ENCODE measurements around the gene NFKB1.
"Not testable (repeated sequence)": the region's sequence is repeated elsewhere in the genome, so short reads cannot be mapped to it uniquely, and the experiment has no call there.

NFKB1 gene

GRCh38 chr4:102566426-102566825 is 65.3 kb downstream of the NFKB1 start:
- peaks cover 0 to 1% of the 10 kb centered on the region in 2 experiments for H3K4me1 ChIP-seq (ENCODE audit: control insufficient read depth in 1 of 2, insufficient read depth in 2 of 2, low read length in 2 of 2)
- H4K12ac ChIP-seq (ENCODE audit: low read depth, low read length): no peak overlapping the region
- no peak overlapping the region for H2BK120ac ChIP-seq (ENCODE audit: insufficient read depth, low read length, poor library complexity)
- no peaks in the 10 kb centered on the region for H3K79me1 ChIP-seq (ENCODE audit: low read length)
- no peak overlapping the region for H2AK5ac ChIP-seq (ENCODE audit: low read length)
- H4K8ac ChIP-seq (ENCODE audit: low read depth, low read length): no peak overlapping the region
- no peak overlapping the region for H2BK12ac ChIP-seq (ENCODE audit: low read length)
- H3K18ac ChIP-seq (ENCODE audit: low read length): no peak overlapping the region
- no peak overlapping the region for H3K4me3 ChIP-seq (ENCODE audit: low read depth, low read length)
- H3K9ac ChIP-seq (ENCODE audit: low read length): no peak overlapping the region
- H2BK5ac ChIP-seq (ENCODE audit: low read depth, low read length, poor library complexity): no peak overlapping the region
- H3K36me3 ChIP-seq (ENCODE audit: control insufficient read depth in 1 of 2, insufficient read depth in 2 of 2, low read length in 2 of 2): peaks cover 0 to 1% of the 10 kb centered on the region in 2 experiments
- H3K79me2 ChIP-seq (ENCODE audit: control insufficient read depth, insufficient read depth, low read length, poor library complexity): no peaks in the 10 kb centered on the region
- H3K27ac ChIP-seq (ENCODE audit: low read depth, low read length): no peak overlapping the region
- H3K27me3 ChIP-seq (ENCODE audit: insufficient read depth, low read length): no peaks in the 10 kb centered on the region
- H4K91ac ChIP-seq (ENCODE audit: low read depth, low read length): no peak overlapping the region
- DNase-seq: no peak
- H3K9me3 ChIP-seq (ENCODE audit: insufficient read depth, low read depth, low read length): no peaks in the 10 kb centered on the region
- H2AFZ ChIP-seq (ENCODE audit: insufficient read depth, low read length, poor library complexity): no peak overlapping the region
- no peak overlapping the region for H3K4me2 ChIP-seq (ENCODE audit: low read length)
- H3K4ac ChIP-seq (ENCODE audit: low read depth, low read length): no peak overlapping the region
- H3K14ac ChIP-seq (ENCODE audit: low read length): no peak overlapping the region
- no peak overlapping the region for H3K23ac ChIP-seq (ENCODE audit: low read length)

- WGBS (ENCODE audit: extremely low coverage, insufficient coverage, insufficient read length): no CpG with 5 or more reads among the region's 1 CpG
These were observed 66.3 kb downstream of the NFKB1 start for GRCh38 chr4:102567427-102567826.

GRCh38 chr4:102569200-102569599 is 68.0 kb downstream of the NFKB1 start:
- no peaks in the 10 kb centered on the region for H3K9me3 ChIP-seq (ENCODE audit: insufficient read depth, low read depth, low read length)
- H4K91ac ChIP-seq (ENCODE audit: low read depth, low read length): no peak overlapping the region
- no peak overlapping the region for H3K18ac ChIP-seq (ENCODE audit: low read length)
- no CpG with 5 or more reads among the region's 2 CpGs for WGBS (ENCODE audit: extremely low coverage, insufficient coverage, insufficient read length)
- DNase-seq: peak in 1 of 2 donors; percentile 74
- H3K23ac ChIP-seq (ENCODE audit: low read length): no peak overlapping the region
- H2BK120ac ChIP-seq (ENCODE audit: insufficient read depth, low read length, poor library complexity): no peak overlapping the region
- H3K9ac ChIP-seq (ENCODE audit: low read length): no peak overlapping the region
- no peaks in the 10 kb centered on the region for H3K79me1 ChIP-seq (ENCODE audit: low read length)
- no peaks in the 10 kb centered on the region for H3K36me3 ChIP-seq (ENCODE audit: control insufficient read depth in 1 of 2, insufficient read depth in 2 of 2, low read length in 2 of 2)
- no peak overlapping the region for H2AFZ ChIP-seq (ENCODE audit: insufficient read depth, low read length, poor library complexity)
- H3K4me1 ChIP-seq (ENCODE audit: control insufficient read depth in 1 of 2, insufficient read depth in 2 of 2, low read length in 2 of 2): peaks cover 0 to 1% of the 10 kb centered on the region in 2 experiments
- H3K4me2 ChIP-seq (ENCODE audit: low read length): no peak overlapping the region
- H3K27me3 ChIP-seq (ENCODE audit: insufficient read depth, low read length): no peaks in the 10 kb centered on the region
- no peak overlapping the region for H3K27ac ChIP-seq (ENCODE audit: low read depth, low read length)
- H2BK5ac ChIP-seq (ENCODE audit: low read depth, low read length, poor library complexity): no peak overlapping the region
- no peak overlapping the region for H3K4ac ChIP-seq (ENCODE audit: low read depth, low read length)
- no peak overlapping the region for H2AK5ac ChIP-seq (ENCODE audit: low read length)
- H3K4me3 ChIP-seq (ENCODE audit: low read depth, low read length): no peak overlapping the region
- no peak overlapping the region for H2BK12ac ChIP-seq (ENCODE audit: low read length)
- no peaks in the 10 kb centered on the region for H3K79me2 ChIP-seq (ENCODE audit: control insufficient read depth, insufficient read depth, low read length, poor library complexity)
- no peak overlapping the region for H4K8ac ChIP-seq (ENCODE audit: low read depth, low read length)
- H3K14ac ChIP-seq (ENCODE audit: low read length): no peak overlapping the region
- no peak overlapping the region for H4K12ac ChIP-seq (ENCODE audit: low read depth, low read length)

More at GRCh38 chr4:102567427-102567826, 66.3 kb downstream of the NFKB1 start:
- no peak overlapping the region for H3K4me2 ChIP-seq (ENCODE audit: low read length)
- no peaks in the 10 kb centered on the region for H3K79me2 ChIP-seq (ENCODE audit: control insufficient read depth, insufficient read depth, low read length, poor library complexity)
- no peak overlapping the region for H2BK5ac ChIP-seq (ENCODE audit: low read depth, low read length, poor library complexity)
- H3K4ac ChIP-seq (ENCODE audit: low read depth, low read length): no peak overlapping the region
- peaks cover 0 to 1% of the 10 kb centered on the region in 2 experiments for H3K4me1 ChIP-seq (ENCODE audit: control insufficient read depth in 1 of 2, insufficient read depth in 2 of 2, low read length in 2 of 2)
- no peak overlapping the region for H3K18ac ChIP-seq (ENCODE audit: low read length)
- no peak overlapping the region for H3K23ac ChIP-seq (ENCODE audit: low read length)
- H2AK5ac ChIP-seq (ENCODE audit: low read length): no peak overlapping the region
- H3K4me3 ChIP-seq (ENCODE audit: low read depth, low read length): no peak overlapping the region
- H3K14ac ChIP-seq (ENCODE audit: low read length): no peak overlapping the region
- no peaks in the 10 kb centered on the region for H3K27me3 ChIP-seq (ENCODE audit: insufficient read depth, low read length)
- H2BK120ac ChIP-seq (ENCODE audit: insufficient read depth, low read length, poor library complexity): no peak overlapping the region
- no peaks in the 10 kb centered on the region for H3K9me3 ChIP-seq (ENCODE audit: insufficient read depth, low read depth, low read length)
- no peak overlapping the region for H4K12ac ChIP-seq (ENCODE audit: low read depth, low read length)
- H4K91ac ChIP-seq (ENCODE audit: low read depth, low read length): no peak overlapping the region
- DNase-seq: no peak
- H4K8ac ChIP-seq (ENCODE audit: low read depth, low read length): no peak overlapping the region
- peaks cover 0 to 1% of the 10 kb centered on the region in 2 experiments for H3K36me3 ChIP-seq (ENCODE audit: control insufficient read depth in 1 of 2, insufficient read depth in 2 of 2, low read length in 2 of 2)
- H3K79me1 ChIP-seq (ENCODE audit: low read length): no peaks in the 10 kb centered on the region
- no peak overlapping the region for H2BK12ac ChIP-seq (ENCODE audit: low read length)
- no peak overlapping the region for H3K27ac ChIP-seq (ENCODE audit: low read depth, low read length)
- no peak overlapping the region for H2AFZ ChIP-seq (ENCODE audit: insufficient read depth, low read length, poor library complexity)
- H3K9ac ChIP-seq (ENCODE audit: low read length): no peak overlapping the region

GRCh38 chr4:102570211-102570610 is 69.1 kb downstream of the NFKB1 start:
- H2BK5ac ChIP-seq (ENCODE audit: low read depth, low read length, poor library complexity); H3K27me3 ChIP-seq (ENCODE audit: insufficient read depth, low read length); H3K79me2 ChIP-seq (ENCODE audit: control insufficient read depth, insufficient read depth, low read length, poor library complexity); H4K8ac ChIP-seq (ENCODE audit: low read depth, low read length); H2AFZ ChIP-seq (ENCODE audit: insufficient read depth, low read length, poor library complexity); H4K12ac ChIP-seq (ENCODE audit: low read depth, low read length); H3K36me3 ChIP-seq (ENCODE audit: control insufficient read depth in 1 of 2, insufficient read depth in 2 of 2, low read length in 2 of 2); H3K4me2 ChIP-seq (ENCODE audit: low read length); H3K79me1 ChIP-seq (ENCODE audit: low read length); DNase-seq; H3K9me3 ChIP-seq (ENCODE audit: insufficient read depth, low read depth, low read length); H3K9ac ChIP-seq (ENCODE audit: low read length); H4K91ac ChIP-seq (ENCODE audit: low read depth, low read length); H2BK12ac ChIP-seq (ENCODE audit: low read length); H3K27ac ChIP-seq (ENCODE audit: low read depth, low read length); H3K4me3 ChIP-seq (ENCODE audit: low read depth, low read length); H3K4ac ChIP-seq (ENCODE audit: low read depth, low read length); H3K4me1 ChIP-seq (ENCODE audit: control insufficient read depth in 1 of 2, insufficient read depth in 2 of 2, low read length in 2 of 2); H3K14ac ChIP-seq (ENCODE audit: low read length); H2BK120ac ChIP-seq (ENCODE audit: insufficient read depth, low read length, poor library complexity); H3K18ac ChIP-seq (ENCODE audit: low read length); H2AK5ac ChIP-seq (ENCODE audit: low read length); H3K23ac ChIP-seq (ENCODE audit: low read length): not testable (repeated sequence)
- no CpG with 5 or more reads among the region's 1 CpG for WGBS (ENCODE audit: extremely low coverage, insufficient coverage, insufficient read length)
